Stimulated activated CD4-positive, alpha-beta T cell treated with anti-CD3 and anti-CD28 coated beads, Interleukin-15, amount 100 ng/mL, for 1 hour (primary cell): ENCODE results near the gene TBX20.
"Not testable (repeated sequence)": the region's sequence is repeated elsewhere in the genome, so short reads cannot be mapped to it uniquely, and the experiment has no call there.

Experiments
- DNase-seq, 2 donors: peaks; one replicate each; pipeline ENCODE4 v3.0.0-alpha.2; 2020; ENCODE audit warnings: low read depth in 1 of 2, low spot score in 1 of 2

TBX20 gene

DNA sequence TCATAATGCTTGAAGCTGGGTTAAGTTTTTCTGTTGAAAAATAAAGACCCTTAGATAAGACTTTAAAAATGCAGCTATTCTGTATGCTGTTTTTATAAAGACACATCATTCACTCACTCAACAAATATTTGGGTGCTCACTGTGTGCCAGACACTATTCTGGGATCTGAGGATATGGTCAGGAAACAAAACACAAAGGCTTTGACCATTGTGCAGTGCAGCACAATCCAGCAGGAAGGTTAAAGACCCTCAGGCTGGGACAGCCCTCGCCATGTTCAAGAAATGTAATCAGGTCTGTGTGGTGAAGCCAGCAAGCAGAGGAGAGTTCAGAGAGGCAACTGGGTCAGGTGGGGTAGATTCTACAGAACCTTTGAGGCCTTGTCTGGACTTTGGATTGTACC lies 31.5 kb downstream of the TBX20 start:
- not testable (repeated sequence) for DNase-seq

DNA sequence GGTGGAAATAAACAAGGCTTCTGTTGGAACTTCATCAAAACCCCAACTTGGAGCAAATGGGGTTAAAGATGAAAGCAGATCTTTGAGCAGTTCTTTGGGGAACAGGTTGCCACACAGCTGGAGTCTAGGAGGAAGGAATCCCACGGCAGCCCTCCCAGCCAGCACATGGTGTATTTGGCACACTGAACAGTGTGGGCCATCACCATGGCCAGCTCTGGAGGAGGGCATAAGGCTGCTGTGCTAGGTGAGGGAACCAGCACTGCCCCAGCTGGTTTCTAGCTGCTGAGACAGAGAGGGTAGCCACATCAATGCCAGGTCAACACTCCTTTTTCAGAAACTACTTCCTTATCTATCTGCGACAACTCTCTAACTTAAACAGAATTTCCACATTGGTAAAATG lies 33.7 kb downstream of the TBX20 start:
- DNase-seq: not testable (repeated sequence)

DNA sequence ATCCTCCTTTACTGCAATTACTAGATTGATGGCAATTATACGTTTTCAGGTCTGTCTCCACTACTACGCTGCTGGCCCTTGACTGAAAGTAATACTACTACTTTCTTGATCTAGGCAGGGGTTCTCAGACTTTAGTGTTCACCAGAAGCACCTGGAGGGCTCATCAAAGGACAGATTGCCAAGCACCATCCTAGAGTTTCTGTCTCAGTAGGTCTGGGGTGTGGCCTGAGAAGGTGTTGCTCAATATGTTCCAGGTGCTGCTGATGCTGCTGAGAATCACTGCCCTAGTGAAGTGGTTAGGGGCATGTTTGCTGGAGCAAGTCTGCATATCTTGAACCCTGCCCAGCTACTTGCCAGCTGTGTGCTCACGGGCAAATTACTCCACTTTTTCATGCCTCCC lies 37.9 kb downstream of the TBX20 start:
- DNase-seq: not testable (repeated sequence)

DNA sequence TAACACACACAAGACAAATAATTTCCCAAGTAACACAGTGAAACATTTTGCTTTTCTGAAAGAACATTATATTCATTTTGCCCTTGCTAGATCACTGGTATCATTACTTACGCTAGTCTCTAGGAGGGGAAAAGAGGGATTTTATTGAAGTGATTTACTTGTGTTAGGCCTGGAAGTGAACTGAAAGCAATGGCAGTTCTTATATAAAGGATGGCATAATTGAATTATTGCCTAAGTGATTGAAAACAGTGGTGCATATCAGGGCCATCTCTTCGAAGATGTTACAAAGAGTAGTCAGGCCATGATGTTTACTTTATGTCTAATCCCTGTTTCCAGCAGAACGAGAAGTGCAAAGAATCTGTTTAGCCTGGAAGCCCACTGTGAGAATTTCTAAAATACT lies 38.8 kb downstream of the TBX20 start:
- not testable (repeated sequence) for DNase-seq

DNA sequence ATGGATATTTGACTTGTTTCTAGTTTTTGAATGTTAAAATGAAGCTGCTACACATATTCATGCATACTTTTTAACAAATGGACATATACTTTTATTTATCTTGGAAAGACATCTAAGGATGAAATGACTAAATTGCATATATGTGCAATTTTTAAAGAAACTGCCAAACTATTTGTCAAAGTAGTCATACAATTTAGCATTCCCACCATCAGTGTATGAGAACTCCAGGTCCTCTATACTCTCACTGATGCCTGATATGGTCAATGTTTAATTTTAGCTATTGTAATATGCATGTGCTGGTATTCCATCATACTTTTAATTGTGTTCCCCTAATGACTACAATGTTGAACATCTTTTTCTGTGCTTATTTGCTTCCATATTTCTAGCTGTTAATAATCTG lies 47.0 kb downstream of the TBX20 start:
- not testable (repeated sequence) for DNase-seq

DNA sequence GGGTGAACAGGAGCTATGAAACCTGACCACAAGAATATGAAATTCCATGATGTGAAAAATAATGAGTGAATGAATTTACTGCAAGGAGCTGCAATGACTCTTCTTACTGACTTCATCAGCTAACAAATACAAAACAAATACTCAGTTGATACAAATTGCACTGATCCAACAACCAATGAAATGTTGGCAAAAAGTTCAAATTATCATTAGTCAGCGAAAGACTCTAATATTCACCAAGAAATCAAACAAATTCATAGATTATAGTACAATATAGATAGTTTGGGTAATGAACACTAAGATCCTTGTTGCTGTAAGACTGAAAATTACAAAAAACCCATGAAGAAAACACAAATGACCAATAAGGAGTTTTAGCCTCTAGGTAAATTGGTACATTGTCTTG lies 49.0 kb downstream of the TBX20 start:
- DNase-seq: not testable (repeated sequence)

DNA sequence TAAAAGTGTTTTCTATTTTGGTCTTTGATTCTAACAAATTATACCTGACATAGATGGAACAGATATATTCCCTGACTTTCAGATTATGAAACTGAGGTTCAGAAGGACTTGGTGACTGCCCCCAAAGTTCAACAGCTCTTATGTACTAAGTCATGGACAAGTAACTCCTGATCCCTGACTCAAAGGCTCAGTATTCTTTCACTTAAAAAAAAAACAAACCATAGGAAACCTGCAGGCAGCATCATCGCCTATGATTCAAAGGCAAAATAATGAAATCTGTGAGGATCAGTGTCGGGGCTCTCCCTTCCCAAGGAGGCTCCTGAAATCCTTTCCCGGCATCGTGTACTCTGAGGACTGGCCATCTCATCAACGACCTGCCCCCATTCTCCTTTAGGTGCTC lies 49.9 kb downstream of the TBX20 start:
- DNase-seq: not testable (repeated sequence)

DNA sequence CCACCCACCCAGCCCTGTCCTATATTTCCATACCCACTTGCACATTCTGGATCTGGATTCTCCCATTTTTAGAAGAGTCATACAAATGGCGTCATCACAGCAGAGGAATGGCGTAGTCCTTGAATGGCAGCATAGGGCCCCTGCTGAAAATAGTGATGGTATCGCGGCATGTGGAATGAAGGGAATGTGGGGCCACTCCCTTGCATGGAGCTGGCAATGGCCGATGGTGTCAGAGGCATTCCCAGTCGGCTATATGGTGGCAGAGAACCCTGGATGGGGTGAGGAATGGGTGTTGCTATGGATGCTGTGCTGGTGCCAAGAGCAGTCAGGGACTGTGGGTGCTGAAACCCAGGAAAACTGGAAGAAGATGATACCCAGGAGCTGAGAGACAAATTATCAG lies 51.5 kb downstream of the TBX20 start:
- DNase-seq: not testable (repeated sequence)

DNA sequence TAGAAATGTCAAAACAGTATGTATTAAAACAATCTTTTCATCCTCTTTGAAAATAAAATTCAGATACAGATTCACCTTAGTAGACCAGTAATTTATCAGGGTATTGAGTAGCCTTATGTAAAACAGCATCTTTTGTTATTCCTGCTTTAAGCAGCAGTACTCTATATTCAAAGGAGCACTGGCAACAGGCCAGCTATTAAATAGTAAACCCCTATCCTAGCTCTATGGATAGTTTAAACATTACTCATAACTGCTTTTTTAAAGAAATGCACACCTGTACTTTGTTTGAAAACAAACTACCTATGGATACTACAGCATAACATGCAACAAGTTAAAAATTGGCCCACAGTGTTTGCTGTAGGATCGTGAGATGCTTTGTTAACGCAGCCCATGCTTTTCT lies 53.7 kb downstream of the TBX20 start:
- not testable (repeated sequence) for DNase-seq

DNA sequence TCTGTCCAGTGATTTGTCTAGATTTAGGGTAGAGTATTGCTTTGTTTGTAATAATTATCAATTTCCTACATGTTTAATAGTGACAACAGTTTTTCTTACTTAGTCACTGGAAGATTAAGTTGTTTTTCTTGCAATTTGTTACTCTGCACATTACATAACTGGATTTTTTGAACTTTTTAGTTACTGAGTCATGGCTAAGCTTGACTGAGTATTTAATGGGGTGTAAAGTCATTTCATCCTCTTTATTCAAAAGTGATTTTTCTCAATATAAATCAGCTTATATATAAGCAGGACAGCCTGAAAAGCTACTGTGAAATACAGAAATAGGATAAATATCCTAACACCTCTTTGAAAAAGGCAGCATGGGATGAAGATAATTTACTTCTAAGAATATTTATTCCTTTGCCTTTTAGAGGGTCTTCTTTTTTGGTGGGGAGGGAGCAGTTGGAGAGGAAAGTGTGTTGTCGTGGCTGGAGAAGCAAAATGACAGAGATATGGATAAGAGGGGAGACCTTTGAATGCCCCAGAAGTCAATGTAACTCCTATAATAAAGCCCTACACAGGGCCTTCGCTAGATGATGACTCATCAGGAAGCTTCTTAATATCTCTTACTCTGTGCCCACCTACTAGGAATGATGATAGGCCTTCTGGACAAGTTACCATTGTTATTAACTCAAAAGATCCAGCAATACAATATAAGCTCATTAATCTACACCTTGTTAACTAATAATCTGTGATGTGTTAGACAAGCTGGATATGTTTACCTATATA lies 55.3 kb downstream of the TBX20 start:
- DNase-seq: not testable (repeated sequence)

DNA sequence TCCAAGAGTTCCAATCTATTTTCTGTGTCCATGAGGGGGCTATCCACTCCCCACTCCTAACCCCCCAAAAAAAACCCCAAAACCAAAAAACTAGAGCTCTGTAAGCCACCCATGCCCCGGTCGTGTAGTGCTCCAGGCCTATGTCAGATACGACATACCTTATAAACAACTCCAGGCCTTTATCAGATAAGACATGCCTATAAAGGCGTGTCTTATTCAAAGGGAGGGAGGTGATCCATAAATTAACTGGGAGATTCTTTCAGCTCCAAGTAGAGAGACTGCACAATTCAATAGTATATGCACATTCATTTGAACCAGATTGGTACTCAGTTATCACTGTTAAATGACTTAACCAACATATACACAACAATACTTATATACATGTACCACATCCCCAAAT lies 62.3 kb downstream of the TBX20 start:
- DNase-seq: not testable (repeated sequence)

DNA sequence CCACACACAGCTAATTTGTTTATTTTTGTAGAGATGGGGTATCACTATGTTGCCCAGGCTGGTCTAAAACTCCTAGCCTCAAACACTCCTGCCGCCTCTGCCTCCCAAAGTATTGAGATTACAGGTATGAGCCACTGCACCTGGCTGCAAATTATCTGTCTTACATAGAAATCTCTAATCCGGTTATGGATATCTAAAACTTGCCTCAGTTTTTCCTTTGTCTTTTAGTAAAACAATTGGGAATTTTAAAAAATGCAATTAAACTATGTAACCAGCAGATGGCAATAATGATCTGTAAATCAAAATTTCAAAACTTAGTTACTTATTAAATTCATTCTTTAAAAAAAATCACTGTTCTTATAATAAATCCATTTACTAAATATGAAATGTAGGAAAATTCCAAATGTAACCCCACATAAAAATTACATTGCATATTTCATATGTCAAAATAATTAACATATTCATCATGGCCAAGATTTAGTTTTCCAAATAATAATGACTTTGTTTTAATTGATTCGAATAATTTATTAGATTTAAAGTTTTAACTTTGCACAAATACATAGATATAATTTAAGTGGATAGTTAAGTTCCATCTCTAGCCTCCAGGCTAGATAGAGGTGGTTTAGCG lies 63.6 kb downstream of the TBX20 start:
- not testable (repeated sequence) for DNase-seq

DNA sequence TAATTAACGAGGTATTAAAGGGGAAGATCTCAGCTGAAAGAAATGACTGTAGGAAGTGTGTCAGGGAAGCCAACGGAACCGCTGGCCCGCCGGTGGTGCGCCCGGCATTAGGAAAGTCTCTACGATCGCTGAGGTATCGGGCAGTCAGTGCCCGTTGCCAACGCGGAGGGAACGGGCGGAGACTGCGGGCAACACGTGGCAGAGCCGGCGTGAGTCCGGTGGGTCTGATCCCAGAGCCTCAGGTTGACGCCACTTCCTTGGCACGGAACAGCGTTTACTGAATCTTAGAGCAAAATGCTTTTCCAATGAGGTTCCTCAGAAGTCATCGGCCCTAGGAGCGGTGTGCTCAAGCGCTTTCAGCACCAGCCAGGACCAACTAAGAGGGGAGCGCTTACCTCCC lies 67.1 kb downstream of the TBX20 start:
- not testable (repeated sequence) for DNase-seq

DNA sequence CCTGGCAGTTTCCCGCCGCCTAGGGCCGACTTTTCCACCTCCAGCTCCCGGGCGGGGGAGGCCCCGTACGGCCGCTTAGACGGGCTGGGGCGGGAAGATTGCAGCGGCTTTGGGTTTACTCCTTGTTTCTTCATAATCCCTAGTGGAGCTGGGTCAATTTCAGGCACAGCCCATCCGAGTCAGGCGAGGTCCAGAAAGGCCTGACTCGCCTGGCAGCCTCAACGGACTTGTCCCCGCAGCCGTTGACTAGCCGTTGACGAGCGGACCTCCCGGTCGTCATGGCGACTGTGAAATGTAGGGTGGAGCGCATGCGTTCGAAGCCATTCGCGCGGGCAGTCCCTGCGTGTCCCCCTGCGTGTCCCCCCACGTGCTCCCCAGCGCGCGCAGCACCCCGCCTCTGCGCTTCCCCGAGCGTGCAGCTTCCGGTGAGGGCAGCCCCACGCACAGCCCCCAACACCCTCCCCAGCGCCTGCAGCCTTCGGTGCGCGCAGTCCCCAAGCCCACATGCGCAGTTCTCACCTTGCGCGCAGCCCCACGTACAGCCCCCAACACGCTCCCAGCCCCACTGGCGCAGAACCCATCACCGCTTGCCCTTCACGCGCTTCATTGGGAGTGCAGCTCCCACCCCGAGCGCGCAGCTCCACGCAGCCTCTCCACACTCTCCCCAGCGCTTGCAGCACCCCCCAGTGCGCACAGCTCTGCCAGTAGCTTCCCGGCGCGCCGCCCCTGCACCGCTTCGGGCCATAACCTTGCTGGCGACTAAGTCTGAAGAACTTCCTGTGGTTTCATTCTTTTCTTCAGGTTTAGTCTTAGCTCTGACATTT lies 67.8 kb downstream of the TBX20 start:
- no peak for DNase-seq

DNA sequence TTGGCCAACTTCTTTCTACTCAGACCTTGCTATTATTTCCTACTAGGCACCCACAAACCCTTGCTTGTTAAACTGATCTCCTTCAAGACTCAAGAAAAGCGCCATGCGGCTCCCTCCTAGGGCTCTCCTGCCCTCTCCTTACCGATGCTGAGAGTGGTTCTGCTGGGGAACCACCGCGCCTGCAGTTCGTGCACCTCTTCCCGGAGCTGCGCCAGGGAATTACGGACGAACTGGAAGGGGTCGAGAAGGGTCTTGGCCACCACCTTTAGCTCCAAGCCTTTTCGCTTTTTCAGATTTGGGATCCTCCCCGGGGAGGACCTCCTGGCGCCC lies 68.4 kb downstream of the TBX20 start:
- DNase-seq: not testable (repeated sequence)

DNA sequence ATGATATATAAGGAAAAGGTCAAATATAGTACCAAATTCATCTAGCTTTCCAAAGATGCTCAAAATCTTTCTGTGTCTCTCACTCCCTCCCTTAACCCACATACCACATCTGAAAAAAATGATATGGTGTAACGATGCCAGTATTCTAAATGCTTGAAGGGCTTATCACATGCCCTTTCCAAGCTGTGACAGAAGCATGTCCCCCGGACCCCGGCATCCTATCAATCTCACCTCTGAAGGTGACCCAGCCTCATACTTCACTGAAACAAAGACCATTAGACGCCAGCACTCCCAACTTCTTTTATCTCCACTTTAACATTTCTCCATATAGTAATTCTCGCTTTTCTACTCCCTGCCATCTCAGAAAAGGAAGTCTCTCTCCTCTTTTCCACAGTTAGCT lies 68.9 kb downstream of the TBX20 start:
- not testable (repeated sequence) for DNase-seq

DNA sequence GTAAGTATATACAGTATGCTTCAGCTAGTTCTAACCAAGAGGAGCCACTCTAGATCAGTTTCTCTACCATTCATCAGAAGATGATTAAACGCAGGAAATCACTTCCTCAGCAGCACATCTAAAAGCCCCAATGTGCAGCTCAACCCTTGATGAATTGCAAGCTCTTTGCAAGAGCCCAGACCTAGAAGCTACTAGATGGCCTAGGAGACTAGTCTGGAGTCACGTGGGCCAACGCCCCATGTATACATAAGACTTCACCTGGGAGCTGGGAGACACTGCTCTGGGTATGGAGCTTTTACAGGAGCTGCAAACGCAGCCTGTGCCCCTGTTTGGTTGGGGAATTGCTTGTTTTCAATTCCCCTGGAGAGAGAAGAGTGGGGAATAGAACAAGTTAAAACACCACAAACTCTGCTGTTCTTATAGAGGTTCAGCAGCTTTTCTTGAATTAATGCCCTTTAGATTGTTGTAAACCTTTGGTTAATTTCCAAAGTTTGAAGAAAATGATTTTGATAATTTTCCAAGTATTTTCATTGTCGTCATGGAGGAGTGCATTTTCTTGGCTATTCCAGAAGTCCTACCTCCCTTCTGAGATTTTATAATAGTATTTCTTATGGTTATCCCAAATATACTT lies 69.9 kb downstream of the TBX20 start:
- not testable (repeated sequence) for DNase-seq

DNA sequence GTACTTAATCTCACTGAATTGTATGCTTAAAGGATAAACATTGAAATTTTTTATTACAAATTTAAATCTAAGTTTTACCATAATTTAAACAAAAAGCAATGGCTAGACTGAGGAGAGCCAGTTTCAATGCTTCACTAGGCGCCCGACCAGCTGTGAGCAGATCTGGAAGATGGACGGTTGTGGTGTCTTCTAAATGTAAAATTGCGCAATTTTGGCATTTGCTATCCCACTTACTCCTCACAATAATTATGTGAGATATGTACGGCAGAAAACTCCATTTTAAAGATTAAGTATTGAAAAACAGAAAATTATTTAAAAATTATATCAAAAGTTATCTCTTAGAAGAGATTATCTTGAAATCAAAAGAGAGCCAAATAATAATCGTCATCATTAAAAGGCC lies 73.2 kb downstream of the TBX20 start:
- DNase-seq: not testable (repeated sequence)

DNA sequence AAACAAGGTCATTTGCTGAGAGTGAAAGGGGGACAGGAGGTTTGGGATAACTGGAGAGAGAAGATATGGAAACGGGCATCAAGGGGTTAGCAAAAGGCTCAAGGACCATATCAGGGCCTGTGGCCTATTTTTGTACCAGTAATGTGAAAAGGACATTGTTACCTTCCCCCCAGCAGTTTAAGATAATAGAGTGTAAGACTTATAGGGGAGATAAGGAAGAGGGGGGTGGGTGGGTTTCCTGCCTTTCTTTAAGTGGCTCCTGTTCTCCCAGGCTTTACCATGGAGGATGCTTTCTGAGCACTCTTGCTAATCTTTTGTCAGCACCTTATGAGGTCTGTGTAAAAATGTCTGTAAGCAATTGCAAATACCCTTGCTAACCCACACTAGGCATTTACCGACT lies 80.7 kb downstream of the TBX20 start:
- not testable (repeated sequence) for DNase-seq

DNA sequence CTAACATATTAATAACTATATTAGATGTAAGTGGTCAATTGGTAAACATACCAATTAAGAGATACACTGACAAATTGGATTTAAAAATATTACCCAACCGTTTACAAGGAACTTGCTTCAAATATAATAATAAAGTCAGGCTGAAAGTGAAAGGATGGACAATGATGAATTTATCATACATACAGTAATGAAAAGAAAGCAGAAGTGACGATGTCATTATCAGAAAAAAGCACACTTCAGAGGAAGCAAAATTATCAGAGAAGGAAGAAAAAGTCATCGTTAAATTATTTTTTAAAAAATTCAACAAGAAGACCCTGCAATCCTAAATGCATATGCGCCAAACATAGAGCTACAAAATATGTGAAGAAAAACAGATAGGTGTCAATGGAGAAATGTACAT lies 81.8 kb downstream of the TBX20 start:
- not testable (repeated sequence) for DNase-seq

DNA sequence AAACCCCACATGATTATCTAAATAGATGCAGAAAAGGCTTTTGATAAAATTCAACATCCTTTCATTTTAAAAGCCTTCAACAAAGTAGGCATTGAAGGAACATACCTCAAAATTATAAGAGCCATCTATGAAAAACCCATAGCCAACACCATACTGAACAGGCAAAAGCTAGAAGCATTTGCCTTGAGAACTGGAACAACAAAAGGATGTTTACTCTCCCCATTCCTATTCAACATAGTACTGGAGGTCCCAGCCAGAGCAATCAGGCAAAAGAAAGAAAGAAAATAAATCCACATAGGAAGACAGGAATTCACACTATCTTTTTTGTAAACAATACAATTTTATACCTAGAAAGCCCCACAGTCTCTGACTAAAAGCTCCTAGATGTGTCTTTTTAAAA lies 86.2 kb downstream of the TBX20 start:
- not testable (repeated sequence) for DNase-seq
